GM06990 (cell line): ENCODE measurements around the gene AMPD1.

Experiments used
- DNase-seq: peaks from one replicate; pipeline ENCODE4 v3.0.0-alpha.2; 2011; ENCODE audit not compliant: insufficient read length; ENCODE audit errors: extremely low read depth
- H3K27me3 ChIP-seq: replicated peaks from 2 replicates; pipeline ENCODE4 v1.6.0; 2011; ENCODE audit warnings: low read length; ENCODE audit not compliant: control insufficient read depth, insufficient read depth
- H3K36me3 ChIP-seq: 2 replicates; pipeline ENCODE4 v1.5.1; 2011; ENCODE audit warnings: low read length; ENCODE audit not compliant: control insufficient read depth, insufficient read depth
- H3K4me3 ChIP-seq: replicated peaks from 2 replicates; pipeline ENCODE4 v1.5.1; 2011; ENCODE audit warnings: low read depth, mild to moderate bottlenecking, control low read depth, low read length
- TF ChIP-seq, protein P1 (sequence below): IDR thresholded peaks from 2 replicates; pipeline ENCODE4 v1.5.1; 2011; ENCODE audit warnings: low read length, control low read depth, mild to moderate bottlenecking, inconsistent platforms; ENCODE audit not compliant: insufficient read depth, poor library complexity, severe bottlenecking

The AMPD1 gene

DNA sequence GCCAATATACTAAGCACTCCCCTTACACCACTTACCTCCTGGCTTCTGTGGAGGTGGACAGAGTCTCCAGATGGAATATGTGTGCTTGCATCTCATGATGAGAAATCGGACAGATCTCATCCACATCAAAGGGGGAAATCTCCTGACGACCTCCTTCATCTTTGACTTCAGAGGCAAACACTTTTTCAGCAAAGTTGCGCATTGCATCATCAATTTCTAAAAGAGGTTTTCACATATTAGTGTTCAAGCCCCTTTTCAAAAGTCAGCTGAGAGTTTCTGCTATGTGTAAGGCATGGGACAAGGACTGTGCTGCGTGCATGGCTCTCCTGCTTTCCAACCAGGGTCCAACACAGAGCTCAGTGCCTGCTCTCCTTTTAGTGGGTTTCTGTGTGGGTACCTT lies 6.8 kb downstream of the AMPD1 start:
- TF ChIP-seq, protein P1, sequence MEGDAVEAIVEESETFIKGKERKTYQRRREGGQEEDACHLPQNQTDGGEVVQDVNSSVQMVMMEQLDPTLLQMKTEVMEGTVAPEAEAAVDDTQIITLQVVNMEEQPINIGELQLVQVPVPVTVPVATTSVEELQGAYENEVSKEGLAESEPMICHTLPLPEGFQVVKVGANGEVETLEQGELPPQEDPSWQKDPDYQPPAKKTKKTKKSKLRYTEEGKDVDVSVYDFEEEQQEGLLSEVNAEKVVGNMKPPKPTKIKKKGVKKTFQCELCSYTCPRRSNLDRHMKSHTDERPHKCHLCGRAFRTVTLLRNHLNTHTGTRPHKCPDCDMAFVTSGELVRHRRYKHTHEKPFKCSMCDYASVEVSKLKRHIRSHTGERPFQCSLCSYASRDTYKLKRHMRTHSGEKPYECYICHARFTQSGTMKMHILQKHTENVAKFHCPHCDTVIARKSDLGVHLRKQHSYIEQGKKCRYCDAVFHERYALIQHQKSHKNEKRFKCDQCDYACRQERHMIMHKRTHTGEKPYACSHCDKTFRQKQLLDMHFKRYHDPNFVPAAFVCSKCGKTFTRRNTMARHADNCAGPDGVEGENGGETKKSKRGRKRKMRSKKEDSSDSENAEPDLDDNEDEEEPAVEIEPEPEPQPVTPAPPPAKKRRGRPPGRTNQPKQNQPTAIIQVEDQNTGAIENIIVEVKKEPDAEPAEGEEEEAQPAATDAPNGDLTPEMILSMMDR, result no peak
- no peaks in the 10 kb centered on the region for H3K36me3 ChIP-seq
- H3K4me3 ChIP-seq, result no peak overlapping the region
- DNase-seq, result no peak
- no peaks in the 10 kb centered on the region for H3K27me3 ChIP-seq

DNA sequence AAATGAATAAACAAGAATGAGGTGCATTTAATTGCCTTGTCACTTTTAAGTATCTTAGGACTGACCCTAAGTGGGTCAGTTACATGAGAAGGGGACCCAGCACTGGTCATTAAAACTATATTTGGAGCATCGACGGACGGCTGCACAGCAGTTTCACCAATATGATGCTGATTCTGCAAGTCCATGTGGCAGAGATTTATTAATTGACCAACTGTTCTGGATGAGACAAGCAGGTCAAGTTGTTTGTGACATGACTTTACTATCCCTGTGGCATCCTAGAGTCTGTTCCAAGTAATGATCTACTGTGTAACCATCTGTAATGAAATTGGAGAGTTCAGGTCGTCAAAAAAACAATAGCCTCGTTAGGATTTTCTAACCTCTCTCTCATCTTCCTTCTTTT lies 9.5 kb downstream of the AMPD1 start:
- DNase-seq, result no peak
- no peaks in the 10 kb centered on the region for H3K27me3 ChIP-seq
- no peak overlapping the region for H3K4me3 ChIP-seq
- H3K36me3 ChIP-seq, result no peaks in the 10 kb centered on the region
- TF ChIP-seq, protein P1, result no peak

- H3K4me3 ChIP-seq, result no peak overlapping the region
- H3K27me3 ChIP-seq, result no peaks in the 10 kb centered on the region; the same call in 1 of the 2 replicates
- DNase-seq, result no peak
- no peaks in the 10 kb centered on the region for H3K36me3 ChIP-seq
- TF ChIP-seq, protein P1, result no peak
These were observed 17.7 kb downstream of the AMPD1 start for GRCh38 chr1:114677691-114678090.

DNA sequence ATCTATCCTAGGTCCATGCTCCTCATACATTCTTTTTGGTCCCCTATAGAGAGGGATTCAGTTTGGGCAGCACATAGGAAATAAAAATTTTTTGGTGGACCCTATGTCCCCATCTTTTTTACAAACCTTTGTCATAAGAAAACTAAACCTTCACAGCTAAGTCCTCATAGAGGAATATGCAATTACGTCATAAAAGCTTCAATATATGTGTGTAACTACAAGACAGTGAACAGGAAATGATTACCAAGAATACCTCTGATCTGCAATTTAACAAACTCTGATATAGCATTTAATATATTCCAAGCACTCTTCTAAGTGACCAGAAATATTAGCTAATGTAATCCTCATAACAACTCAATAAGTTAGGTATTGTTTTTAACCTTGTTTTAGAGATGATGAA lies 19.2 kb downstream of the AMPD1 start:
- Histone ChIP-seq H3K4me3 (no peak overlapping the region), H3K36me3 (no peaks in the 10 kb centered on the region), H3K27me3 (no peaks in the 10 kb centered on the region; the same call in 1 of the 2 replicates)
- TF ChIP-seq, protein P1, result no peak
- no peak for DNase-seq

DNA sequence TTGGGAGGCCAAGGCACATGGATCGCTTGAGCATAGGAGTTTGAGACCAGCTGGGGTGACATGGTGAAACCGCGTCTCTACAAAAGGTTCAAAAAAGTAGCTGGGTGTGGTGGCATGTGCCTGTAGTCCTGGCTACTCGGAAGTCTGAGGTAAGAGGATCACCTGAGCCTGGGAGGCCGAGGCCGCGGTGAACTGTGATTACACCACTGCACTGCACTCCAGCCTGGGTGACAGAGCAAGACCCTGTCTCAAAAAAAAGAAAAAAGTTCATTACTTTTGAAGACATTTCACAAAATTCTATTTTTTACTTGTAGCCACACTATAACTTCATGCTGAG lies 23.4 kb downstream of the AMPD1 start:
- TF ChIP-seq, protein P1, result no peak
- DNase-seq, result no peak
- Histone ChIP-seq H3K4me3 (no peak overlapping the region), H3K36me3 (no peaks in the 10 kb centered on the region), H3K27me3 (no peaks in the 10 kb centered on the region; the same call in 1 of the 2 replicates)

- TF ChIP-seq, protein P1, result no peak
- no peak for DNase-seq
- Histone ChIP-seq H3K27me3 (no peaks in the 10 kb centered on the region), H3K4me3 (no peak overlapping the region), H3K36me3 (no peaks in the 10 kb centered on the region)
These were observed 24.1 kb downstream of the AMPD1 start for GRCh38 chr1:114671011-114671938.
